Breast epithelium (tissue), 4 donors: ENCODE measurements around the gene IQCE. TPM values are rescaled to one million over a fixed set of nuclear protein-coding genes. Genes with fewer than 3 reads are reported as not detected.

ENCODE experiments used
- DNase-seq, 2 donors: peaks; one replicate each; pipeline ENCODE4 v3.0.0-alpha.2; 2019; ENCODE audit warnings: low spot score in 2 of 2
- H3K27ac ChIP-seq, 2 donors: fragments of 200-600 bp; sonication (generic) in 1 of 2; one replicate each; pipeline ENCODE4 v1.5.1; 2016 to 2019; ENCODE audit warnings: mild to moderate bottlenecking in 1 of 2
- H3K27me3 ChIP-seq, 2 donors: fragments of 200-600 bp; sonication (generic) in 1 of 2; one replicate each; pipeline versions ENCODE4 v1.5.1 to v1.6.0; 2017 to 2019; ENCODE audit warnings: control low read depth in 1 of 2, mild to moderate bottlenecking in 1 of 2
- H3K36me3 ChIP-seq: fragments of 200-600 bp; one replicate; pipeline ENCODE4 v1.5.1; 2019
- H3K4me1 ChIP-seq, 2 donors: fragments of 200-600 bp; sonication (generic); one replicate each; pipeline ENCODE4 v1.5.1; 2016 to 2019; ENCODE audit warnings: control low read depth in 1 of 2
- H3K4me3 ChIP-seq, 3 donors: fragments of 200-600 bp; sonication (generic); 1 replicate in 2 of 3; 2 replicates in 1 of 3; pipeline ENCODE4 v1.5.1; 2016 to 2019; ENCODE audit warnings: mild to moderate bottlenecking in 3 of 3, moderate library complexity in 2 of 3
- H3K9me3 ChIP-seq, 2 donors: fragments of 200-600 bp; sonication (generic) in 1 of 2; one replicate each; pipeline ENCODE4 v1.5.1; 2016 to 2019; ENCODE audit warnings: control low read depth in 1 of 2
- CTCF ChIP-seq, 3 donors: fragments of 450-650 bp; IDR thresholded peaks; one replicate each; pipeline ENCODE4 v1.5.1; 2016 to 2017; ENCODE audit warnings: antibody characterized with exemption in 3 of 3, mild to moderate bottlenecking in 3 of 3, moderate library complexity in 3 of 3
- POLR2A ChIP-seq: fragments of 450-650 bp; IDR thresholded peaks from one replicate; pipeline ENCODE4 v1.6.1; 2016; ENCODE audit warnings: antibody characterized with exemption, mild to moderate bottlenecking, moderate library complexity
- POLR2AphosphoS5 ChIP-seq, 3 donors: sonication (generic); formaldehyde crosslinking; IDR thresholded peaks; one replicate each; pipeline ENCODE4 v1.6.1; 2017; ENCODE audit warnings: antibody characterized with exemption in 3 of 3
- intact Hi-C: fragments of 100-400 bp; cut with DNase I; formaldehyde crosslinking; loops from one replicate; pipeline ENCODE4 v1.15.1; 2023; ENCODE audit warnings: low total_unique reads
- total RNA-seq, 3 donors: library from RNA; depleted of rRNA; stranded (reverse); fragments of >200 nt; gene quantifications; one replicate each; pipeline ENCODE4 v1.1.0, GENCODE V29; 2016

The IQCE gene
- total RNA-seq, 3 donors from 2014 or later = 13.4 to 22.7 (median 13.8) TPM

GRCh38 chr7:2643386-2644219, 84.8 kb downstream of the IQCE start:
- intact Hi-C loops = no loop called here
- no peaks in the 10 kb centered on the region for H3K9me3 ChIP-seq
- no peaks in the 10 kb centered on the region for H3K36me3 ChIP-seq
- no peak for DNase-seq
- no peak overlapping the region for H3K27ac ChIP-seq
- H3K4me3 ChIP-seq = no peak overlapping the region
- H3K4me1 ChIP-seq = peaks cover 11 to 17% of the 10 kb centered on the region in 2 donors
- H3K27me3 ChIP-seq = no peaks in the 10 kb centered on the region
- TF ChIP-seq POLR2A (no peak), CTCF (IDR thresholded peaks at IDR 0.05) (no peak), POLR2AphosphoS5 (IDR thresholded peaks at IDR 0.05) (no peak)

GRCh38 chr7:2644220-2644561, 85.4 kb downstream of the IQCE start:
- H3K9me3 ChIP-seq = no peaks in the 10 kb centered on the region
- intact Hi-C loops = no loop called here
- H3K27me3 ChIP-seq = no peaks in the 10 kb centered on the region
- no peak overlapping the region for H3K4me3 ChIP-seq
- H3K4me1 ChIP-seq = peaks cover 11 to 17% of the 10 kb centered on the region in 2 donors
- TF ChIP-seq POLR2A = no peak
- no peak for TF ChIP-seq CTCF (IDR thresholded peaks at IDR 0.05)
- no peak for DNase-seq
- H3K27ac ChIP-seq = no peak overlapping the region
- H3K36me3 ChIP-seq = no peaks in the 10 kb centered on the region

GRCh38 chr7:2644562-2645273, 85.9 kb downstream of the IQCE start:
- H3K27me3 ChIP-seq = no peaks in the 10 kb centered on the region
- no peaks in the 10 kb centered on the region for H3K36me3 ChIP-seq
- TF ChIP-seq POLR2A = no peak
- TF ChIP-seq CTCF (IDR thresholded peaks at IDR 0.05) = no peak
- TF ChIP-seq POLR2AphosphoS5 (IDR thresholded peaks at IDR 0.05) = no peak
- intact Hi-C loops = no loop called here
- H3K27ac ChIP-seq = peak overlapping the region in 1 of 2 donors; percentile 7
- DNase-seq = no peak
- no peak overlapping the region for H3K4me3 ChIP-seq
- H3K9me3 ChIP-seq = no peaks in the 10 kb centered on the region
- peaks cover 11 to 17% of the 10 kb centered on the region in 2 donors for H3K4me1 ChIP-seq

GRCh38 chr7:2645274-2645868, 86.6 kb downstream of the IQCE start:
- no peaks in the 10 kb centered on the region for H3K9me3 ChIP-seq
- no peaks in the 10 kb centered on the region for H3K27me3 ChIP-seq
- no peak overlapping the region for H3K4me3 ChIP-seq
- peaks cover 11 to 15% of the 10 kb centered on the region in 2 donors for H3K4me1 ChIP-seq
- TF ChIP-seq POLR2AphosphoS5 (IDR thresholded peaks at IDR 0.05) (no peak), POLR2A (no peak), CTCF (IDR thresholded peaks at IDR 0.05) (no peak)
- intact Hi-C loops = no loop called here
- DNase-seq = no peak
- H3K27ac ChIP-seq = peak overlapping the region in 1 of 2 donors; percentile 7
- no peaks in the 10 kb centered on the region for H3K36me3 ChIP-seq

- Histone ChIP-seq H3K27ac (no peak overlapping the region), H3K4me1 (peaks cover 3 to 6% of the 10 kb centered on the region in 2 donors), H3K4me3 (no peak overlapping the region), H3K9me3 (no peaks in the 10 kb centered on the region), H3K27me3 (no peaks in the 10 kb centered on the region), H3K36me3 (no peaks in the 10 kb centered on the region)
- DNase-seq = no peak
- intact Hi-C loops = no loop called here
- TF ChIP-seq POLR2A (no peak), POLR2AphosphoS5 (IDR thresholded peaks at IDR 0.05) (no peak), CTCF (IDR thresholded peaks at IDR 0.05) (no peak)
These were observed 87.5 kb downstream of the IQCE start for GRCh38 chr7:2646336-2646679.
